Caco-2 (cell line): ENCODE data around the gene GID8. TPM values are rescaled to one million over a fixed set of nuclear protein-coding genes. Genes with fewer than 3 reads are reported as not detected.

ENCODE experiments used
- BruUV-seq: library from RNA; stranded (reverse); fragments of 400-500 nt; replicated peaks from 2 replicates; lab custom pipeline; 2021; lab: Mats Ljungman, UMichigan
- CTCF ChIA-PET: fragments of 300-600 bp; sonication (Branson Sonifier 250); formaldehyde crosslinking; loops from one replicate; lab custom pipeline; 2022; ENCODE audit warnings: antibody characterized with exemption; lab: Charles Lee
- POLR2A ChIA-PET: fragments of 300-600 bp; sonication (Branson Sonifier 250); formaldehyde crosslinking; loops from one replicate; lab custom pipeline; 2022; ENCODE audit warnings: antibody characterized with exemption; lab: Charles Lee
- DNase-seq, 2 experiments: peaks; one replicate each; pipeline versions ENCODE4 v3.0.0 to v3.0.0-alpha.2; 2020 to 2022
- H3K27me3 ChIP-seq: replicated peaks from 2 replicates; pipeline ENCODE4 v1.6.0; 2011; ENCODE audit warnings: low read length; ENCODE audit not compliant: control insufficient read depth, insufficient read depth
- H3K36me3 ChIP-seq: 2 replicates; pipeline ENCODE4 v1.5.1; 2011; ENCODE audit warnings: low read length; ENCODE audit not compliant: control insufficient read depth, insufficient read depth
- H3K4me1 ChIP-seq: fragments of 250-450 bp; sonication (Bioruptor Pico); 2 replicates; pipeline ENCODE4 v1.5.1; 2020; ENCODE audit warnings: mild to moderate bottlenecking
- H3K4me3 ChIP-seq: 2 replicates; pipeline ENCODE4 v1.5.1; 2011; ENCODE audit warnings: low read depth, mild to moderate bottlenecking, control low read depth, low read length
- H3K9me3 ChIP-seq: fragments of 250-450 bp; sonication (Bioruptor Pico); 2 replicates; pipeline ENCODE4 v1.5.1; 2020; ENCODE audit warnings: mild to moderate bottlenecking, moderate library complexity
- H3K27ac Mint-ChIP-seq: one replicate; pipeline ENCODE4 v1.8.0; 2022; ENCODE audit warnings: mixed read lengths; ENCODE audit not compliant: unreplicated experiment
- H3K27me3 Mint-ChIP-seq: one replicate; pipeline ENCODE4 v1.8.0; 2022; ENCODE audit warnings: mixed read lengths; ENCODE audit not compliant: insufficient read depth, unreplicated experiment
- H3K36me3 Mint-ChIP-seq: one replicate; pipeline ENCODE4 v1.8.0; 2022; ENCODE audit warnings: mild to moderate bottlenecking, mixed read lengths; ENCODE audit not compliant: insufficient read depth, unreplicated experiment
- H3K4me1 Mint-ChIP-seq: one replicate; pipeline ENCODE4 v1.8.0; 2022; ENCODE audit warnings: low read depth, mixed read lengths; ENCODE audit not compliant: unreplicated experiment
- H3K4me3 Mint-ChIP-seq: one replicate; pipeline ENCODE4 v1.8.0; 2022; ENCODE audit warnings: mild to moderate bottlenecking, moderate library complexity, mixed read lengths; ENCODE audit not compliant: unreplicated experiment
- H3K9me3 Mint-ChIP-seq: one replicate; pipeline ENCODE4 v1.8.0; 2022; ENCODE audit warnings: mixed read lengths; ENCODE audit not compliant: unreplicated experiment
- intact Hi-C: fragments of 100-400 bp; cut with micrococcal nuclease; formaldehyde crosslinking; loops from one replicate; pipeline ENCODE4 v1.10.0; 2022; ENCODE audit not compliant: unreplicated experiment
- total RNA-seq: library from RNA; stranded (reverse); gene quantifications from 2 replicates; pipeline ENCODE4 v1.2.3, GENCODE V29; 2022
- TF ChIP-seq, protein P1 (sequence below), 2 experiments: fragments of 200-600 bp in 1 of 2; IDR thresholded peaks; 1 replicate in 1 of 2; 2 replicates in 1 of 2; pipeline versions ENCODE4 v1.5.1 to v1.8.0; 2011 to 2022; ENCODE audit warnings: antibody characterized with exemption in 1 of 2, control low read depth in 1 of 2, inconsistent platforms in 1 of 2, low read depth in 1 of 2, low read length in 1 of 2, mild to moderate bottlenecking in 1 of 2, moderate library complexity in 1 of 2; ENCODE audit not compliant: insufficient read depth in 1 of 2, severe bottlenecking in 1 of 2, unreplicated experiment in 1 of 2

The GID8 gene
- total RNA-seq, 1 experiment from 2014 or later, result 133 TPM

DNA sequence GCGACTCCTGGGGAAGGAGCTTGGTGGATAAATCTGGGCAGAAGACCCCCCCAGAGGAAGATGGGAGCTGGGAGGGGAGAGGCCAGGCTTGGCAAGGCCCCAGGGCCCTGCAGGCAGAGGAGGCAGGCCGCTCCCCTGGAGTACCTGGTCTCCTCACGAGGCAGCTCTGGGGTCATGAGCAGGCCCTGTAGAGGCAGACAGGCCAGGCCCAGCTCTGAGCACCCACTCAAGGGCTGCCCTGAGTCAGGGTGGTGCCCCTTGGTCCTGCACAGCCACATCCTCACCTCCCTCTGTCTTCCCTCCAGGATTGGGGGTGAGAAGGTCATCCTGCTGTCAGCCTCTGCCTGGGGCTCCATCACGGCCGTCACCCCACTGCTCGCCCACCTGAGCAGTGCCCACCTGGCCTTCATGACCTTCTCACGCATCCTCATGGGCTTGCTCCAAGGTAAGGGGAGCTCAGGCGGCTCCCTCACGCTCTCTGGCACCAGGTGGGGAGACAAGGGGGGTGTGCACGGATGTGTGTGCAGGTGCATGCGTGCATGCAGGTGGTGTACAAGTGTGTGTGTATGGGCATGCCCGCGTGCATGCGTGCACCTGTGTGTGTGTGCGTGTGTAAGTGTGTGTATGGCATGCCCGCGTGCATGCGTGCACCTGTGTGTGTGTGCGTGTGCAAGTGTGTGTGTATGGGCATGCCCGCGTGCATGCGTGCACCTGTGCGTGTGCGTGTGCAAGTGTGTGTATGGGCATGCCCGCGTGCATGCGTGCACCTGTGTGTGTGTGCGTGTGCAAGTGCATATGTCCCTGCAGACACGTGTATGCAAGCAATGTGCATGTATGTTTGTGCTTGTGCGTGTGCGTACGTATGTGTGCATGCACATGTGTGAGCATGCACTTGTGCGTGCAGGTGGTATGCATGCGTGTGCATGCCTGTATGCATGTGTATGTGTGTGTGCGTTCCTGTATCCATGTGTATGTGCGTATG is 19.5 kb downstream of the GID8 start:
- H3K27ac Mint-ChIP-seq, result no peak overlapping the region
- DNase-seq, result no peak
- Histone ChIP-seq H3K4me1 (peaks cover 34% of the 10 kb centered on the region), H3K36me3 (peaks cover 18% of the 10 kb centered on the region), H3K4me3 (no peak overlapping the region), H3K27me3 (no peaks in the 10 kb centered on the region), H3K9me3 (no peaks in the 10 kb centered on the region)
- peaks cover 69% of the 10 kb centered on the region for H3K36me3 Mint-ChIP-seq
- TF ChIP-seq, protein P1, sequence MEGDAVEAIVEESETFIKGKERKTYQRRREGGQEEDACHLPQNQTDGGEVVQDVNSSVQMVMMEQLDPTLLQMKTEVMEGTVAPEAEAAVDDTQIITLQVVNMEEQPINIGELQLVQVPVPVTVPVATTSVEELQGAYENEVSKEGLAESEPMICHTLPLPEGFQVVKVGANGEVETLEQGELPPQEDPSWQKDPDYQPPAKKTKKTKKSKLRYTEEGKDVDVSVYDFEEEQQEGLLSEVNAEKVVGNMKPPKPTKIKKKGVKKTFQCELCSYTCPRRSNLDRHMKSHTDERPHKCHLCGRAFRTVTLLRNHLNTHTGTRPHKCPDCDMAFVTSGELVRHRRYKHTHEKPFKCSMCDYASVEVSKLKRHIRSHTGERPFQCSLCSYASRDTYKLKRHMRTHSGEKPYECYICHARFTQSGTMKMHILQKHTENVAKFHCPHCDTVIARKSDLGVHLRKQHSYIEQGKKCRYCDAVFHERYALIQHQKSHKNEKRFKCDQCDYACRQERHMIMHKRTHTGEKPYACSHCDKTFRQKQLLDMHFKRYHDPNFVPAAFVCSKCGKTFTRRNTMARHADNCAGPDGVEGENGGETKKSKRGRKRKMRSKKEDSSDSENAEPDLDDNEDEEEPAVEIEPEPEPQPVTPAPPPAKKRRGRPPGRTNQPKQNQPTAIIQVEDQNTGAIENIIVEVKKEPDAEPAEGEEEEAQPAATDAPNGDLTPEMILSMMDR (IDR thresholded peaks at IDR 0.05; ENCODE audit: insufficient read depth in 1 of 2, low read depth in 1 of 2, low read length in 1 of 2, severe bottlenecking in 1 of 2, unreplicated experiment in 1 of 2), result no peak
- ChIA-PET CTCF (interaction anchor here (0.6 kb wide), 1 partner anchor 20 kb away, joined by 3 read pairs; no protein-coding TSS in a partner anchor), POLR2A (interaction anchor here (1.0 kb wide), 1 partner anchor 10 kb away, joined by 3 read pairs; no protein-coding TSS in a partner anchor)
- no peak overlapping the region for H3K4me3 Mint-ChIP-seq
- H3K9me3 Mint-ChIP-seq, result no peaks in the 10 kb centered on the region
- H3K4me1 Mint-ChIP-seq, result peaks cover 31% of the 10 kb centered on the region
- no TSS peak for BruUV-seq
- no peaks in the 10 kb centered on the region for H3K27me3 Mint-ChIP-seq
- intact Hi-C loops, result no loop called here

DNA sequence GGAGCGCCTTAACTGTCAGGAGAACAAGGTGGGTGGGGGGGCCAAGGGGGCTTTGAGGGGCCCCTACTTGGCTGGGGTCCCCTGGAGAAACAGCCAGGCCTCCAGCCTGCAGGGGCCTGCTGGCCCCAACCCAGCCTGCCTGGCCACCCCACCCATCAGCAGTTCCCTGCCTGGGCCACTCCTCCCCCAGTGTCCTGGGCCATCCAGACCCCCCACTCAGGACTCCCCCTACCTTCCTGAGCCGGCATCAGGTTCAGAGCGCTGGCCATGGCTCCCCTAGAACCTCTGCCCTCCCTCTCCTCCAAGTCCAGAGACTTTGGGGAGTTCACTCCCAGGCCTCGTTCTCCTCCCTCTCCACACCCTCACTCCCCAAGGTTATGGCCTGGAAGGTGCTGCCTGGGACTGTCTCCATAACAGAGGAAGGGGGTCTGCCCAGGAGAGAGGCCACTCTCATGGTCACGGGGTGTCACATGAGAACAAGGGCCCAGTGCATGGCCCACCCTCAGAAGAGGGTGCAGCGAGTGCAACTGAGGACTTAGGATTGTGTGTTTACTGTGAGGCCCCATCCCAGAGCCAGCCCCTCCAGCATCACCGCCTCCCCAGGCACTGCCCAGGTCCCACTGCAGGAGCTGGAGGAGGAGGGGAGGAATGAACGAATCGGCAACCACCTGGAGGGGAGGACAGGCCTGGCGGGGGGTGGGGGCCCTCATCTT is 20.6 kb downstream of the GID8 start:
- Mint-ChIP-seq H3K9me3 (no peaks in the 10 kb centered on the region), H3K4me3 (no peak overlapping the region), H3K27ac (no peak overlapping the region), H3K27me3 (no peaks in the 10 kb centered on the region), H3K36me3 (peaks cover 68% of the 10 kb centered on the region), H3K4me1 (peaks cover 29% of the 10 kb centered on the region)
- H3K4me3 ChIP-seq, result no peak overlapping the region
- intact Hi-C loops, result no loop called here
- no peaks in the 10 kb centered on the region for H3K9me3 ChIP-seq
- BruUV-seq, result no TSS peak
- peaks cover 21% of the 10 kb centered on the region for H3K36me3 ChIP-seq
- TF ChIP-seq, protein P1 (IDR thresholded peaks at IDR 0.05; ENCODE audit: insufficient read depth in 1 of 2, low read depth in 1 of 2, low read length in 1 of 2, severe bottlenecking in 1 of 2, unreplicated experiment in 1 of 2), result no peak
- CTCF ChIA-PET, result interaction anchor here (2.1 kb wide), 1 partner anchor 14 kb away, joined by 8 read pairs; no protein-coding TSS in a partner anchor
- DNase-seq, result no peak
- POLR2A ChIA-PET, result no interaction called here
- peaks cover 28% of the 10 kb centered on the region for H3K4me1 ChIP-seq
- no peaks in the 10 kb centered on the region for H3K27me3 ChIP-seq
